ENCODE data around the gene PSMD1.
A peak's percentile ranks its signal among the peaks of the same experiment; 100 is the strongest.

The PSMD1 gene

DNA sequence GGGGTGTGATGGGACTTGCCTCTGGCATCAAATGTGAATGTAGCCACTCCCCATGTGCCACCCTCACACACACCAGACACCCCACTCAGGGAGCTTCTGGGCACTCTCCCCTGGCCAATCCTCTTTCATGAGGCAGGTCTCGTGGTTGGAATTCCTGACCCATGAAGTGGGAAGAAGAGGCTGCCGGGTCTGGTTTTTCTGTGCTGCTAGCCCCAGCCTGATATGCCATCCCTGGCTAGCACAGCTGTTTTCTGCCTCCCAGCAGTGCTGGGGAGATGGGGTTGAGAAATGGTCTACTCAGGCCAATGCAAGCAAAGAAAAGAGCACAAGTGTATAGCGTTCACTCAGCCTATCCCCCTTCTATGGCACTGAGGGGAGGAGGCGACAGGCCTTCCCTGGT is 20.5 kb upstream of the PSMD1 start:
- no peak for DNase-seq (ENCODE audit: low read depth)

- DNase-seq (ENCODE audit: low read depth): no peak
Measured at GRCh38 chr2:231036578-231037106, 20.0 kb upstream of the PSMD1 start.

GRCh38 chr2:231037202-231037730 is 19.4 kb upstream of the PSMD1 start, which contains the start of gene C2orf72:
Gene C2orf72 (plus strand): TSS chr2:231037523. CDS start chr2:231037566, 43 bp downstream.
- DNase-seq (ENCODE audit: low read depth): no peak

DNA sequence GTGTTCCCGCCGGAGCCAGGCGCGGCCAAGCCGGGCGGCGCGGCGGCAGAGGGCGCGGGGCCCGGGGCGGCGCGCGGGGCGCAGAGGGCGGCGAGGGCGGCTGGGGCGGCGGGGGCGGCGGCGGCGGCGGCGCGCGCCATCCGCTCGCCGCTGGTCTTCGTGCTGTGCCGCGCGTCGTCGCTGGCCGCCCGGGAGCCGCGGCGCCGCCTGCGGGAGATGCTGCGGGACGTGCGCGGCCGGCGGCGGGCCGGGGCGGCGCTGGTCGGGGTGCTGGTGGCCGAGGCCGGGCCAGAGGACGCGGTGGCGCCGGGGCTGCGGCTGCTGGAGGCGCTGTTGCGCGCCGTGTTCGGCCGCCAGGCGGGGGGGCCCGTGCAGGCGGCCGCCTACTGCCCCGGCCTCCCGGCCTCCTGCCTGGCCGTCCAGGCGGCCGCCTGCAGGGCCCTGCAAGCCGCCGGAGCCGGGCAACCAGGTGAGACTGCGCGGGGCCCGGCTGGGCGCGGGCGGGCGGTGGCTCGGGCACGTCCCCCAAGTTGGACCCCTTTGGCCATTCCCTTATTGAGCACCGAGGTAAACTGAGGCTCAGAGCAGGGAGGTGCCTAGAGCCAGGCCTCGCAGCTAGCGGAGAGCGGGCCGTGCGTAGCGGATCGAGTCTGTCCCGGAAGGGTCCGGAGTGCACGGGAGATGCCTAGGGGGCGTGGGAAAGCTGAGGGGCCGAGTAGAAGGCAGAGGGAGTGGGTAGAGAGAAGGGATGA is 18.8 kb upstream of the PSMD1 start:
- DNase-seq (ENCODE audit: low read depth): no peak

- no peak for DNase-seq (ENCODE audit: low read depth)
Measured at GRCh38 chr2:231038483-231039293, 18.0 kb upstream of the PSMD1 start.

DNA sequence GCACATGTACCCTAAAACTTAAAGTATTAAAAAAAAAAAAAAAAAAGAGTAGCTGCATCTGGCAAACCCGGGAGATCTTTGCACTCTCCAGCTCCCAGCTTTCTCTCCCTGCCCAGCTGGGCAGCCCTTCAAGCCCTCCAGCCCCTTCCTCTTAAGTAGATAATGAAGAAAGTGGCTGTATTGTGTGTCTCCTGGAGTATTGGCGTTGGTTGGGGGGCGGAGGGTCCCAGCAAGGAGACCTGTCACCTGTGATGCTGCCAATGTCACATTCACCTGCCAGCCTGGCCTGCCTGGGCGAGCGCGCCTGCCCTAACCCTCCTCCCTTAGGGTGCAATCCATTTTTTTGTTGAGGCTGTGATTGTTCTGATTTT is 17.4 kb upstream of the PSMD1 start:
- no peak for DNase-seq (ENCODE audit: low read depth)

- DNase-seq (ENCODE audit: low read depth): no peak
Measured at GRCh38 chr2:231039821-231040364, 16.8 kb upstream of the PSMD1 start.

DNA sequence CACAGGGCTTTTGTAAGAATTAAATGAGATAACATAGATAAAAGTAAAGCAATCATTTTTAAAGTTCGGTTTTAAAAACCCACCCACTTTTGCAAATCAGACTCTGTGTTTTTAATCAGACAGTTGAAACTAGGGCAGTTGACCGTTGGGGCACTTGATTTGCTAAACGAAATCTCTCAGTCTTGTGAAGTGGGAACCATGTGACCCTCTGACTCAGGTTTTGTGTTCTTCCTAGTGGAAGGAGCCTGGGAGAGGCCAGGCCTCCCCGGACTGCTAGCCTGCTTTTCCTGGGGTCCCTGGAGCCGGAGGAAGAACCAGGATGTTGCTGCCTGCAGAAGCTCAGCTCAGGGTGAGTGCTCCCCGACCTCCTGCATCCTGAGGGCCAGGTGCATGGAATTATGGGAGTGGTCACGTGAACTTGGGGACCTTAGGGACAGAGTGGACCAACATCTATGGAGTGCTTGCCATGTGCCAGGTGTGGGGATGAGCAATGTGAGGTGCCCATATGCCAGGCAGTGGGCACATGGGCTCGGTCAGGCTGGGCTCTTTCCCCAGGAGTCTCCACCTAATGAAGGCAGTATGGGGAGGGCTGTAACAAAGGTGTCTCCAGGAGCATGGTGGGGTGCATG is 15.5 kb upstream of the PSMD1 start:
- no peak for DNase-seq (ENCODE audit: low read depth)

DNA sequence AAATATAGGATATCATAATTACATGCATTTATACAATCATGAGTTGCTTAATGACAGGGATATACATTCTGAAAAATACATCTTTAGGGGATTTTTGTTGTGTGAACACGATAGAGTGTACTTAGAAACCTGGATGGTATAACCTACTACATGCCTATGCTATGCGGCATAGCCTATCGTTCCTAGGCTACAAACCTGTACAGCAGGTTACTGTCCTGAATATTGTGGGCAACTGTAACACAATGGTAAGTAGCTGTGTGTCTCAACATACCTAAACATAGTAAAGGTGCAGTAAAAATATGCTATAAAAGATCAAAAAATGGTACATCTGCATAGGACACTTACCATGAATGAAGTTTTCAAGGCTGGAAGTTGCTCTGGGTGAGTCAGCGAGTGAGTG is 12.9 kb upstream of the PSMD1 start:
- DNase-seq (ENCODE audit: low read depth): no peak

GRCh38 chr2:231046916-231047273 is 9.8 kb upstream of the PSMD1 start:
- DNase-seq (ENCODE audit: low read depth): no peak

DNA sequence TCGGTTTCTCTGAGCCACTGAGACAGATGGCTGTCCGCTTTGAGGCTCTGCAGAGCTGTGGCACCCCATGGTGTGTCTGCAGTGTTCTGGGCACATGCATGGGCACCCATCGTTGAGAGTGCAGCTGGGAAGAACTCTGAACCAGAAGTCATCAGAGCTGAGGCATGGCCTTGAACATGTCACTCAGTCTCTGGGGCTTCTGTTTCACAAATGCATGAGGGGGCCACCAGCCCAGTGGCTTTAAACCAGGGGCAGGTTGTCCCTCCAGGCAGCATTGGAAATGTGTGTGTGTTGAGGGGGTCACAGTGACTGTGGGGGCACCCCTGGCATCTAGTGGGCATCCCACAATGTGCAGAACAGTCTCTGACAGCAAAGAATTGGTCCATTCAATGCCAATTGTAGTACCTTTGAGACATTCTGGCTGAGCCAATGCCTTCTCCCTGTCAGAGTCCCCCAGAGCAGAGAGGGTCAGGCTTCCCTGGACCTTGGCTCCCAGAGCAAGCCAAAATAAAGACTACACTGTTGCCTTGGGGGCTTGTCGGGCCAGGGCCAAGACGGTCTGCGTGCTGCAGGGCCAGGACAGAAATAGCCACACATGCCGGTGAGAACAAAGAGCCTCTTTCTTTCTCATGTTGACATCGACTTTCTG is 9.3 kb upstream of the PSMD1 start:
- no peak for DNase-seq (ENCODE audit: low read depth)

GRCh38 chr2:231047923-231048915 is 8.4 kb upstream of the PSMD1 start:
- no peak for DNase-seq (ENCODE audit: low read depth)

- DNase-seq (ENCODE audit: low read depth): no peak
Measured at GRCh38 chr2:231049286-231050017, 7.2 kb upstream of the PSMD1 start.

DNA sequence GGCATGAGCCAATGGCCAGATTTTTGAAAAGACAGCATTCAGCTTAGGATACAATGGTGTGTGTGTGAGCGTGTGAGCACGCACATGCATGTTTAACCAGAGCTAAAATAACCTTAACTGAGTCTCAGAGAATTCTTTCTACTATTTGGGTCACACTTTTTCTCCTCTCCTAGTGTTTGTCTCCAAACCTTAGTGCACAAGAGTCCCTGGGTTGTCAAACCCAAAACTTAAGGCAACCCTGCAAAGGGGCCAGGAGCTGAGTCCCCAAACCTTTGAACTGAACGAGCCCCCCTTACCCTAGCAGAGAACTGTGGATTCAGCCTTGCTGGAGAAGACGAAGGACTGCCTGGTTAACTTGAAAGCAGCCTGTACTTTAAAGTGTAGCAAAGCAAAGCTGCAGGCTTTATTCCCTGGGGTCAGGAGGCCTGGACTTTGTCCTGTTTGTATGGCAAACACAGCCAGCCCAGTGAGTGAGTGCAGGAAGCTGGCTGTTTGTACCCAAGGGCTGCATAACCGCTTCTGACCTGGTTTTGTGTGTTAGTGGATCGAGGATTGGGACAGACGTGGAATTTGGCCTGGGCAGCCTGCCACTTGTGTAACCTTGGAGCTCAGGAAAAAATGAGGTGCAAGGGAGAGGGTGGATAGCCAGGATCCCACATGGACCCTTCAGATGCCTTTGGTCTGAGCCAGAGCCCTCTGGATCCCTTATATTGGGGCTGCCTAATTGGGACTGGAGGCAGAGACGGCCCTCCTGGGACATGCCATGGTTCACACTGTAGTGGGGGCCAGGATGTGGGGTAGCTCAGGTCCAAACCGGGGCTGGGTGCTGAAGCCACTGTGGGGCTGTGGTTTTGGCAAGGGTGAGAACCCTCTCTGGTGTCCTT is 6.4 kb upstream of the PSMD1 start:
- no peak for DNase-seq (ENCODE audit: low read depth)

DNA sequence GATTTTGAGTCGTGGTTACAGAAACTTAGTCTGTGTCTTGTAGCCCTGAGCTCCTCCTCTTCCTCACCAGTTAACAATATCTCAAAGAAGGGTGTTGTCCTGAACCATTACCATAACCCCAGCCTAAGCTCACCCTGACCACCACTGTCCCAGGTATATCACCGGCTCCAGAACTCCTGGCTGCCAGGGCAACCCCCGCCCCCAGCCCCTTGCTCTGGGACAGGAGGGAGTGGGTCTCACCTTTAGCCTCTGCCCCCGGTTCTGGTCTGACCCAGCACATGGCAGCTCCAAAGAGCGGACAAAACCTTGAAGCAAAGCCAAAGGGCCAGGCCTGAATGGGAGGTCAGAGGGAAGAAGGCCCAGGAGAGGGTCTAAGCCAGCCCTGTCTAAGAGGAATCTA is 5.6 kb upstream of the PSMD1 start:
- no peak for DNase-seq (ENCODE audit: low read depth)

DNA sequence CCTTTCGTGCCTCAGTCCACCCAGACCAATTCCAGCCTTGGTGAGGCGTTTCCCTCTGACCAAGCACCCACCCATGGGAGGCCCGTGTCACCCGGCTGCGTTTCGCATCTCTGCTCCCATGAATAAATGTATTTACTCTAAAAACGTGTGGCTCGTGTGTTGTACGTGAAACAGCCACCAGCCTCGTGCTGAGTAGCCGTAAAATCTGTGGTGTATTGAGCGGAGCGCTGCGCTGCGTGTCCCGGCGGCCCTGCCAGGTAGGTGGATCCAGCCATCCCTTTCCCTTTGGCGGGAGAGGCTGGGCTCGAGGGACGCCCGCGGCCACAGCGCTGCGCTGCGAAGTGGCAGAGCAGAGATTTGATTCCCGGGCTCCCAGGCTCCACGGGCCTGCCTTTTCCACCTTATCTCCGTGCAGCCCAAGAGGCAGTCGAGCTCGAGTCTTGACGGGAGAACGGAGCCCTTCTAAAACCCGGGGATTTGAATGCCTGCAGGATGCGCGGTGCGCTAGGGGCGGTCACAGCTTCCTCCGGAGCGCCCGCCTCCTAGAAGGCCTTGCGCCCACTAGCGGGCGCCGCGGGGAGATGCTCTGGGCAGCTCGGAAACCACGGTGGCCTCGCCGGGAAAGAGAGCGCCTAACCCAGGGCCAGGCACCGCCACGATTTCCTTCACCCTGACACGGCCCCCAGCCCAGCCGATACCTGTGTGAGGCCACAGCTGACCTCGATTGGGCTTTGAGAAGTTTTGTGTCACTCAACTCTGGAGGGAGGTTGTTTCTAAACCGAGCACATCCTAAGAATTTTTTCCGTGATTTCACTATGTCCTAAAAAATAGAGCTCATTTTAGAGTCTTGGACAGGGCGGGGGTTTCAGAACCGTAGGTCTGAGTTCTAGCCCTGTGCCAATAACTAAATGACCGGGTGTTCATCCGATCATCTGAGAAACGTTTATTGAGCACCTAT is 3.9 kb upstream of the PSMD1 start:
- DNase-seq (ENCODE audit: low read depth): peak; percentile 57

DNA sequence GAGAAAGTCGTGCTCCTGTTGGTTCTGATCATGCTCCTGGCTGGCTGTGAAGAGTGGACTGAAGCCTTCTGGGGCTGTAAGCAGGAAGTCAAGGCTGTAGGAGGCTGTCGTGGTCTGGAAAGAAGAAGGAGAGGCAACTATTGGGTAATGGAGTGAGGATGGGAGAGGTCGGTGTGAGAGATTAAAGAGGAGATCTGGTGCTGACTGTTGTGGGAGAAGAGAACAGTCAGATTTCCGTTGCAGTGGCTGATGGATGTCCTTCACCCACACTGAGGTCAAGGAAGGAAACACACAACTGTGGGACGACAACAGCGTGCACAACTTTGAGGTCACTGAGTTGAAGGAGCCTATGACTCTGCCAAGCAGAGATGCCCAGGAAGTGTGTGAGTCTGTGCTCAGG is 2.8 kb upstream of the PSMD1 start:
- no peak for DNase-seq (ENCODE audit: low read depth)

DNA sequence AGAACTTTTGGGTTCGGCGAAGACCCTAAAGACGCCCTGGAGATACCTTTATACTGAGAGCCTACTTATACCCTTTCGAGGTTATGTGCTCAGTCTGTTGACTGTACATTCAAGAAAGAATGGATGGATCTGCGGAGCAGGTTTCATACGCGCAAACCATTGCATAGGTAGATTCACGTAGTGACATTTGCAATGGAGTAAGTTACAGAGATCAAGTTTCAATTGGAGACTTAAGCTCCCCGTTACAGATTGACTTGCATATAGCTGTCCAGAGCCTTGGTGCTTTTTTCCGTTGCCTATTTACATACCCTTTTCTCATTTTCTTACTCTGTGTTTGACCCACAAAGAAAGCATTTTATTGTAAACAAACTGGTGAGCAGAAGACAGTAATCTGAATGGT is 923 bp downstream of the PSMD1 start:
- DNase-seq (ENCODE audit: low read depth): no peak
